Measurements from ENCODE around the gene AUNIP. TPM values are rescaled to one million over a fixed set of nuclear protein-coding genes. Genes with fewer than 3 reads are reported as not detected.

Gene AUNIP
- total and polyA plus RNA-seq, 2 experiments from 2014 or later: 20.9 to 21.9 TPM

GRCh38 chr1:25804964-25805862, 54.0 kb downstream of the AUNIP start (continued):
- TF ChIP-seq, protein P1, sequence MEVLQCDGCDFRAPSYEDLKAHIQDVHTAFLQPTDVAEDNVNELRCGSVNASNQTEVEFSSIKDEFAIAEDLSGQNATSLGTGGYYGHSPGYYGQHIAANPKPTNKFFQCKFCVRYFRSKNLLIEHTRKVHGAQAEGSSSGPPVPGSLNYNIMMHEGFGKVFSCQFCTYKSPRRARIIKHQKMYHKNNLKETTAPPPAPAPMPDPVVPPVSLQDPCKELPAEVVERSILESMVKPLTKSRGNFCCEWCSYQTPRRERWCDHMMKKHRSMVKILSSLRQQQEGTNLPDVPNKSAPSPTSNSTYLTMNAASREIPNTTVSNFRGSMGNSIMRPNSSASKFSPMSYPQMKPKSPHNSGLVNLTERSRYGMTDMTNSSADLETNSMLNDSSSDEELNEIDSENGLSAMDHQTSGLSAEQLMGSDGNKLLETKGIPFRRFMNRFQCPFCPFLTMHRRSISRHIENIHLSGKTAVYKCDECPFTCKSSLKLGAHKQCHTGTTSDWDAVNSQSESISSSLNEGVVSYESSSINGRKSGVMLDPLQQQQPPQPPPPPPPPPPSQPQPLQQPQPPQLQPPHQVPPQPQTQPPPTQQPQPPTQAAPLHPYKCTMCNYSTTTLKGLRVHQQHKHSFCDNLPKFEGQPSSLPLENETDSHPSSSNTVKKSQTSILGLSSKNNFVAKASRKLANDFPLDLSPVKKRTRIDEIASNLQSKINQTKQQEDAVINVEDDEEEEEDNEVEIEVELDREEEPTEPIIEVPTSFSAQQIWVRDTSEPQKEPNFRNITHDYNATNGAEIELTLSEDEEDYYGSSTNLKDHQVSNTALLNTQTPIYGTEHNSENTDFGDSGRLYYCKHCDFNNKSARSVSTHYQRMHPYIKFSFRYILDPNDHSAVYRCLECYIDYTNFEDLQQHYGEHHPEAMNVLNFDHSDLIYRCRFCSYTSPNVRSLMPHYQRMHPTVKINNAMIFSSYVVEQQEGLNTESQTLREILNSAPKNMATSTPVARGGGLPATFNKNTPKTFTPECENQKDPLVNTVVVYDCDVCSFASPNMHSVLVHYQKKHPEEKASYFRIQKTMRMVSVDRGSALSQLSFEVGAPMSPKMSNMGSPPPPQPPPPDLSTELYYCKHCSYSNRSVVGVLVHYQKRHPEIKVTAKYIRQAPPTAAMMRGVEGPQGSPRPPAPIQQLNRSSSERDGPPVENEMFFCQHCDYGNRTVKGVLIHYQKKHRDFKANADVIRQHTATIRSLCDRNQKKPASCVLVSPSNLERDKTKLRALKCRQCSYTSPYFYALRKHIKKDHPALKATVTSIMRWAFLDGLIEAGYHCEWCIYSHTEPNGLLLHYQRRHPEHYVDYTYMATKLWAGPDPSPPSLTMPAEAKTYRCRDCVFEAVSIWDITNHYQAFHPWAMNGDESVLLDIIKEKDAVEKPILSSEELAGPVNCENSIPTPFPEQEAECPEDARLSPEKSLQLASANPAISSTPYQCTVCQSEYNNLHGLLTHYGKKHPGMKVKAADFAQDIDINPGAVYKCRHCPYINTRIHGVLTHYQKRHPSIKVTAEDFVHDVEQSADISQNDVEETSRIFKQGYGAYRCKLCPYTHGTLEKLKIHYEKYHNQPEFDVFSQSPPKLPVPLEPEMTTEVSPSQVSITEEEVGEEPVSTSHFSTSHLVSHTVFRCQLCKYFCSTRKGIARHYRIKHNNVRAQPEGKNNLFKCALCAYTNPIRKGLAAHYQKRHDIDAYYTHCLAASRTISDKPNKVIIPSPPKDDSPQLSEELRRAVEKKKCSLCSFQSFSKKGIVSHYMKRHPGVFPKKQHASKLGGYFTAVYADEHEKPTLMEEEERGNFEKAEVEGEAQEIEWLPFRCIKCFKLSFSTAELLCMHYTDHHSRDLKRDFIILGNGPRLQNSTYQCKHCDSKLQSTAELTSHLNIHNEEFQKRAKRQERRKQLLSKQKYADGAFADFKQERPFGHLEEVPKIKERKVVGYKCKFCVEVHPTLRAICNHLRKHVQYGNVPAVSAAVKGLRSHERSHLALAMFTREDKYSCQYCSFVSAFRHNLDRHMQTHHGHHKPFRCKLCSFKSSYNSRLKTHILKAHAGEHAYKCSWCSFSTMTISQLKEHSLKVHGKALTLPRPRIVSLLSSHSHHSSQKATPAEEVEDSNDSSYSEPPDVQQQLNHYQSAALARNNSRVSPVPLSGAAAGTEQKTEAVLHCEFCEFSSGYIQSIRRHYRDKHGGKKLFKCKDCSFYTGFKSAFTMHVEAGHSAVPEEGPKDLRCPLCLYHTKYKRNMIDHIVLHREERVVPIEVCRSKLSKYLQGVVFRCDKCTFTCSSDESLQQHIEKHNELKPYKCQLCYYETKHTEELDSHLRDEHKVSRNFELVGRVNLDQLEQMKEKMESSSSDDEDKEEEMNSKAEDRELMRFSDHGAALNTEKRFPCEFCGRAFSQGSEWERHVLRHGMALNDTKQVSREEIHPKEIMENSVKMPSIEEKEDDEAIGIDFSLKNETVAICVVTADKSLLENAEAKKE (CRISPR knock-in tag; IDR thresholded peaks at IDR 0.05): no peak
- TF ChIP-seq STAT1 (IDR thresholded peaks at IDR 0.05; ENCODE audit: unreplicated experiment): no peak

DNA sequence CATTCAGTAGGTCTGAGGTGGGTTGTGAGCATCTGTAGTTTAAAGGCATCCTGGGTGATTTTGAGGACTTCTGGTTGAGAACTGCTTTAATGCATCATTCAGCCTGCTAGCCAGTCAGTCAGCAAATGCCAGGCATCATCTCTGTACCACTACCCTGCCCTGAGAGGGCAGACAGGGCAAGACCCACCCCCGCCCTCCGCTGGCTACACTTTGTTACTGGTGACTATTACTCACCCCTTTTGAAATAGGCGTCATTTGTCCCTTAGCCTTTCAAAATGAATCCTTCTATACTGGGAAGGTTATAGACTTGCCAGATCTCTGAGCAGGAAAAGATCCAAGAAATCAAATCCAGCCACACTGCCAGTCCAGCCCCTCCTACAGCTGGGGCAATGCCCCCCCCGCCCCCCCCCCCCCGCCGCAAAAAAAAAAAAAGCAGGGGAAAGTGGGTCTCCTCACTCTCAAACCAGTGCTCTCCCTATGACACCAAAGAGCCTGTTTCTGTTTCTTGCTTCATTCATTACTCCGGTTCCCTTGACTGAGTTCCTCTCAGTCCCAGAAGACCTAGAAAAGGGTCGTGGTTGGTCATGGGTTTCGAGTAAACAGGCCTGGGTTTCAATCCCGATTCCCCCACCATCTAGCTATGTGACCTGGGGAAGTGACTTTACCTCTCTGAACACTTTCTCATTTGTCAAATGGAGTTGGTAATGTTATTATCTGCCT, 54.9 kb downstream of the AUNIP start:
- no peak for DNase-seq (ENCODE audit: low spot score)
- no peaks in the 10 kb centered on the region for H3K27me3 ChIP-seq (ENCODE audit: insufficient read depth)
- Mint-ChIP-seq H3K36me3 (ENCODE audit: low read depth) (peaks cover 23% of the 10 kb centered on the region), H3K4me3 (no peak overlapping the region), H3K27ac (no peak overlapping the region), H3K27me3 (ENCODE audit: insufficient read depth, low read depth, poor library complexity) (peaks cover 3% of the 10 kb centered on the region), H3K9me3 (no peaks in the 10 kb centered on the region), H3K4me1 (peaks cover 20% of the 10 kb centered on the region)
- H3K27ac ChIP-seq (ENCODE audit: low read depth): no peak overlapping the region
- H2AFZ ChIP-seq: no peak overlapping the region
- peaks cover 5% of the 10 kb centered on the region for H3K4me1 ChIP-seq (ENCODE audit: insufficient read depth)
- peaks cover 7% of the 10 kb centered on the region; the same call in 1 of the 2 replicates for H3K79me2 ChIP-seq (replicated peaks; ENCODE audit: insufficient read depth)
- H4K20me1 ChIP-seq (replicated peaks; ENCODE audit: insufficient read depth): peaks cover 3% of the 10 kb centered on the region; the same call in 1 of the 2 replicates
- no peak for ATAC-seq
- H3K36me3 ChIP-seq (ENCODE audit: insufficient read depth): no peaks in the 10 kb centered on the region
- H3K4me3 ChIP-seq: no peak overlapping the region
- no peaks in the 10 kb centered on the region for H3K9me2 ChIP-seq (ENCODE audit: insufficient read depth)
- H3K4me2 ChIP-seq: no peak overlapping the region
- peaks cover 4% of the 10 kb centered on the region; the same call in 1 of the 2 replicates for H3F3A ChIP-seq (replicated peaks; ENCODE audit: low read depth)
- TF ChIP-seq EZH2 (IDR thresholded peaks at IDR 0.05; ENCODE audit: low read depth, unreplicated experiment) (no peak), POLR2AphosphoS5 (IDR thresholded peaks at IDR 0.05; ENCODE audit: low read depth) (no peak)
- TF ChIP-seq, protein P1 (CRISPR knock-in tag; IDR thresholded peaks at IDR 0.05): no peak

Data from GM23338 (cell line).